A549 (cell line): ENCODE measurements around the gene JARID2. TPM values are rescaled to one million over a fixed set of nuclear protein-coding genes. Genes with fewer than 3 reads are reported as not detected.

Source experiments
- ATAC-seq, 2 experiments: fragments of 200-7000 bp in 1 of 2; fragments of >200 bp in 1 of 2; cut with Nextera tagmentation in 1 of 2; cut with Tn5 transposase in 1 of 2; 3 replicates each; pipeline versions ENCODE4 v1.8.0 to v1.9.1; 2018 to 2020; ENCODE audit warnings: mild to moderate bottlenecking in 1 of 2, moderate library complexity in 1 of 2
- CTCF ChIA-PET: fragments of 300-600 bp; sonication (Branson Sonifier 250); formaldehyde crosslinking; extraction: SDS; loops from one replicate; lab custom pipeline; 2021; ENCODE audit warnings: antibody characterized with exemption, inconsistent platforms; lab: Yijun Ruan, JAX
- POLR2A ChIA-PET: fragments of 350-600 bp; formaldehyde crosslinking; extraction: SDS; loops from one replicate; lab custom pipeline; 2021; ENCODE audit warnings: antibody characterized with exemption, inconsistent platforms; lab: Yijun Ruan, JAX
- DNase-seq, 2 experiments: peaks; one replicate each; pipeline versions ENCODE4 v3.0.0 to v3.0.0-alpha.2; 2011 to 2016; ENCODE audit warnings: low read depth in 1 of 2, low spot score in 1 of 2
- FAIRE-seq: peaks from 2 replicates; lab custom pipeline; 2011; peaks lifted over from hg19 to GRCh38; lab: Jason Lieb, UNC
- H3K27ac ChIP-seq, 2 experiments: fragments of >200 bp; sonication (Bioruptor Twin); formaldehyde crosslinking; 3 replicates each; pipeline ENCODE4 v1.5.1; 2016 to 2017
- H3K4me1 ChIP-seq: fragments of >200 bp; sonication (Bioruptor Twin); formaldehyde crosslinking; 3 replicates; pipeline ENCODE4 v1.6.1; 2016
- H3K4me2 ChIP-seq: fragments of >200 bp; sonication (Bioruptor Twin); formaldehyde crosslinking; 3 replicates; pipeline ENCODE4 v1.6.1; 2016
- H3K4me3 ChIP-seq: fragments of >200 bp; sonication (Bioruptor Twin); formaldehyde crosslinking; 3 replicates; pipeline ENCODE4 v1.5.1; 2016
- H3K9me3 ChIP-seq: fragments of >200 bp; sonication (Bioruptor Twin); formaldehyde crosslinking; 3 replicates; pipeline ENCODE4 v1.6.1; 2016
- ATOH8 ChIP-seq: fragments of 250-450 bp; sonication (Bioruptor Pico); IDR thresholded peaks from 2 replicates; pipeline ENCODE4 v1.5.0; 2020; ENCODE audit warnings: low read depth, mild to moderate bottlenecking, moderate library complexity
- CHD2 ChIP-seq: fragments of 150-350 bp; IDR thresholded peaks from 2 replicates; pipeline ENCODE4 v1.6.1; 2014; ENCODE audit warnings: low read length; ENCODE audit not compliant: partially characterized antibody
- CTCF ChIP-seq: fragments of >200 bp; sonication (Bioruptor Twin); formaldehyde crosslinking; IDR thresholded peaks from 3 replicates; pipeline ENCODE4 v1.5.1; 2016
- ESRRA ChIP-seq: fragments of 150-350 bp; IDR thresholded peaks from 2 replicates; pipeline ENCODE4 v1.6.1; 2014; ENCODE audit warnings: mild to moderate bottlenecking, low read length, borderline replicate concordance
- FOXS1 ChIP-seq: fragments of 250-450 bp; sonication (Bioruptor Pico); IDR thresholded peaks from 2 replicates; pipeline ENCODE4 v1.5.0; 2020; ENCODE audit warnings: mild to moderate bottlenecking, moderate library complexity
- HES2 ChIP-seq: fragments of >200 bp; sonication (Bioruptor Twin); formaldehyde crosslinking; IDR thresholded peaks from 2 replicates; pipeline ENCODE4 v1.6.1; 2016
- HEYL ChIP-seq: fragments of 250-450 bp; sonication (Bioruptor Pico); IDR thresholded peaks from 2 replicates; pipeline ENCODE4 v1.8.0; 2021; ENCODE audit warnings: mild to moderate bottlenecking, moderate library complexity
- HMGXB4 ChIP-seq: fragments of 250-450 bp; sonication (Bioruptor Pico); IDR thresholded peaks from 2 replicates; pipeline ENCODE4 v1.5.0; 2021; ENCODE audit warnings: mild to moderate bottlenecking, moderate library complexity, borderline replicate concordance
- HOXA7 ChIP-seq: fragments of 250-450 bp; sonication (Bioruptor Pico); IDR thresholded peaks from 2 replicates; pipeline ENCODE4 v1.5.0; 2020; ENCODE audit warnings: mild to moderate bottlenecking, moderate library complexity
- MYC ChIP-seq: IDR thresholded peaks from 2 replicates; pipeline ENCODE4 v1.6.1; 2012; ENCODE audit warnings: mild to moderate bottlenecking, inconsistent platforms, low read length, improper control_type of control experiment, borderline replicate concordance
- NPAS2 ChIP-seq: fragments of 250-450 bp; sonication (Bioruptor Pico); IDR thresholded peaks from 2 replicates; pipeline ENCODE4 v1.8.0; 2022; ENCODE audit warnings: mild to moderate bottlenecking, moderate library complexity, borderline replicate concordance
- NR3C1 ChIP-seq: fragments of >200 bp; sonication (Bioruptor Twin); formaldehyde crosslinking; IDR thresholded peaks from 3 replicates; pipeline ENCODE4 v1.6.1; 2017
- PBX3 ChIP-seq: IDR thresholded peaks from 2 replicates; pipeline ENCODE4 v1.6.1; 2012
- POLR2A ChIP-seq: IDR thresholded peaks from 2 replicates; pipeline ENCODE4 v1.6.1; 2012; ENCODE audit warnings: mild to moderate bottlenecking, low read length
- POLR2AphosphoS2 ChIP-seq: conservative IDR thresholded peaks from 2 replicates; pipeline ENCODE4 v1.6.1; 2012; ENCODE audit warnings: low read length, improper control_type of control experiment, inconsistent platforms
- RAD21 ChIP-seq, 2 experiments: fragments of >200 bp in 1 of 2; sonication (Bioruptor Twin) in 1 of 2; formaldehyde crosslinking in 1 of 2; IDR thresholded peaks in 1 of 2; conservative IDR thresholded peaks in 1 of 2; 2 replicates in 1 of 2; 3 replicates in 1 of 2; pipeline ENCODE4 v1.6.1; 2012 to 2018; ENCODE audit warnings: inconsistent platforms in 1 of 2
- RCOR1 ChIP-seq: fragments of 150-350 bp; IDR thresholded peaks from 2 replicates; pipeline ENCODE4 v1.6.1; 2014; ENCODE audit warnings: antibody characterized with exemption, low read length, low read depth
- USF2 ChIP-seq: fragments of 450-650 bp; IDR thresholded peaks from 2 replicates; pipeline ENCODE4 v1.6.1; 2014; ENCODE audit warnings: antibody characterized with exemption
- ZFP36 ChIP-seq: fragments of 450-650 bp; IDR thresholded peaks from 2 replicates; pipeline ENCODE4 v1.6.1; 2014; ENCODE audit warnings: borderline replicate concordance; ENCODE audit not compliant: partially characterized antibody
- ZNF302 ChIP-seq: fragments of 250-450 bp; sonication (Bioruptor Pico); IDR thresholded peaks from 2 replicates; pipeline ENCODE4 v1.9.0; 2021; ENCODE audit warnings: inconsistent platforms, mild to moderate bottlenecking, moderate library complexity
- WGBS: methylation state at CpG from one replicate; pipeline ENCODE4 v1.1.6; 2017; ENCODE audit errors: missing lambda C conversion rate; 5-methylcytosine and 5-hydroxymethylcytosine counted together
- polyA plus RNA-seq, 4 experiments: library from polyadenylated mRNA; depleted of rRNA in 3 of 4; stranded (reverse); fragments of >200 nt; fragmentation: RNase III in 1 of 4; extraction: RNeasy Plus Mini Kit Qiagen cat#74134 plus additional on column Dnase treatment in 1 of 4; gene quantifications; 2 replicates in 3 of 4; 3 replicates in 1 of 4; pipeline ENCODE4 v1.2.3, GENCODE V29; 2011 to 2017

JARID2 gene
- polyA plus RNA-seq, 2 of the 4 experiments (the other 2 are of a cell fraction) = 7.8 to 8.3 TPM

- Histone ChIP-seq H3K9me3 (no peaks in the 10 kb centered on the region), H3K4me2 (no peak overlapping the region), H3K4me1 (no peaks in the 10 kb centered on the region), H3K27ac (no peak overlapping the region), H3K4me3 (no peak overlapping the region)
- TF ChIP-seq POLR2A (no peak), RAD21 (conservative IDR thresholded peaks at IDR 0.05 in 1 of 2, IDR thresholded peaks at IDR 0.05 in 1 of 2) (no peak)
- FAIRE-seq (no peak), ATAC-seq (no peak), DNase-seq (no peak)
- WGBS = 94% methylated on average over 43 of the region's 60 CpGs
- POLR2A ChIA-PET = no interaction called here
- CTCF ChIA-PET = no interaction called here
Observed at GRCh38 chr6:15496345-15497131, 250.7 kb downstream of the JARID2 start.

GRCh38 chr6:15498640-15499039 lies 252.8 kb downstream of the JARID2 start:
- TF ChIP-seq ATOH8 (no peak), USF2 (no peak)
- CTCF ChIA-PET = no interaction called here
- ATAC-seq (no peak), DNase-seq (no peak), FAIRE-seq (no peak)
- H3K27ac ChIP-seq = no peak overlapping the region
- WGBS = 92% methylated on average over 12 of the region's 12 CpGs
- no peaks in the 10 kb centered on the region for H3K9me3 ChIP-seq
- POLR2A ChIA-PET = no interaction called here
- H3K4me3 ChIP-seq = no peak overlapping the region
- H3K4me1 ChIP-seq = no peaks in the 10 kb centered on the region
- H3K4me2 ChIP-seq = no peak overlapping the region

GRCh38 chr6:15499125-15499524 lies 253.3 kb downstream of the JARID2 start:
- CTCF ChIA-PET = no interaction called here
- Histone ChIP-seq H3K4me1 (no peaks in the 10 kb centered on the region), H3K27ac (no peak overlapping the region), H3K9me3 (no peaks in the 10 kb centered on the region), H3K4me2 (no peak overlapping the region), H3K4me3 (no peak overlapping the region)
- WGBS = 89% methylated on average over 12 of the region's 12 CpGs
- FAIRE-seq = no peak
- POLR2A ChIA-PET = no interaction called here
- no peak for DNase-seq
- TF ChIP-seq HEYL (no peak), CHD2 (no peak), POLR2AphosphoS2 (no peak), FOXS1 (CRISPR knock-in tag) (no peak), HES2 (no peak), RCOR1 (no peak), POLR2A (no peak), HOXA7 (CRISPR knock-in tag) (no peak)
- no peak for ATAC-seq

- ATAC-seq (no peak), FAIRE-seq (no peak), DNase-seq (no peak)
- H3K4me1 ChIP-seq = 0 out of 3 replicates have a peak, but pooled peaks cover 2% of the 10 kb centered on the region
- TF ChIP-seq MYC (no peak), ZFP36 (no peak), ESRRA (no peak), HEYL (no peak), NPAS2 (CRISPR knock-in tag) (no peak), ZNF302 (CRISPR knock-in tag) (no peak), USF2 (no peak), CTCF (no peak), PBX3 (no peak), HMGXB4 (CRISPR knock-in tag) (no peak), NR3C1 (no peak)
- H3K9me3 ChIP-seq = no peaks in the 10 kb centered on the region
- CTCF ChIA-PET = no interaction called here
- H3K4me3 ChIP-seq = no peak overlapping the region
- no peak overlapping the region for H3K4me2 ChIP-seq
- no peak overlapping the region for H3K27ac ChIP-seq
- POLR2A ChIA-PET = no interaction called here
- 98% methylated on average over 7 of the region's 9 CpGs for WGBS
Observed at GRCh38 chr6:15499591-15499990, 253.7 kb downstream of the JARID2 start.
